HCT116 (cell line): ENCODE data around the gene LTBR. TPM values are rescaled to one million over a fixed set of nuclear protein-coding genes. Genes with fewer than 3 reads are reported as not detected.

Source experiments
- ATAC-seq: fragments of 200-7000 bp; cut with Tn5 transposase; 2 replicates; pipeline ENCODE4 v1.9.1; 2020; ENCODE audit warnings: mild to moderate bottlenecking, moderate library complexity
- Bru-seq: library from RNA; stranded (reverse); fragments of 400-500 nt; gene quantifications from one replicate; lab custom pipeline; 2021; lab: Mats Ljungman, UMichigan
- BruChase-seq, 2 experiments: library from RNA; stranded (reverse); fragments of 400-500 nt; gene quantifications; one replicate each; lab custom pipeline; 2021; lab: Mats Ljungman, UMichigan
- BruUV-seq: library from RNA; stranded (reverse); fragments of 400-500 nt; replicated peaks from 2 replicates; lab custom pipeline; 2021; lab: Mats Ljungman, UMichigan
- CTCF ChIA-PET: fragments of 300-600 bp; sonication (Branson Sonifier 250); formaldehyde crosslinking; loops from one replicate; lab custom pipeline; 2021; ENCODE audit warnings: antibody characterized with exemption; lab: Charles Lee
- POLR2A ChIA-PET: fragments of 300-600, 350-600 bp; sonication (Branson Sonifier 250); formaldehyde crosslinking; loops from one replicate; lab custom pipeline; 2021; ENCODE audit warnings: antibody characterized with exemption; lab: Charles Lee
- RAD21 ChIA-PET, 2 experiments: fragments of 300-600 bp; sonication (Branson Sonifier 250); formaldehyde crosslinking; loops; one replicate each; lab custom pipeline; 2023; ENCODE audit warnings: low total read pairs in 2 of 2; ENCODE audit not compliant: uncharacterized antibody in 2 of 2, unreplicated experiment in 2 of 2, low non-redundant PET in 1 of 2; lab: Charles Lee
- DNase-seq: peaks from one replicate; pipeline ENCODE4 v3.0.0-alpha.2; 2010; ENCODE audit warnings: low read depth, low spot score
- H2AFZ ChIP-seq: fragments of 200-600 bp; shearing (Covaris generic), sonication (generic); 2 replicates; pipeline ENCODE4 v1.6.1; 2017; ENCODE audit warnings: low read depth, mixed run types, mixed read lengths, antibody characterized with exemption, low read length; ENCODE audit not compliant: poor library complexity, severe bottlenecking
- H3K27ac ChIP-seq: 2 replicates; pipeline ENCODE4 v1.5.1; 2012; ENCODE audit warnings: low read depth, low read length
- H3K27me3 ChIP-seq: fragments of 200-600 bp; sonication (generic); 2 replicates; pipeline ENCODE4 v1.6.1; 2016; ENCODE audit warnings: mixed run types, low read length, mixed read lengths; ENCODE audit not compliant: insufficient read depth
- H3K36me3 ChIP-seq, 2 experiments: fragments of 200-500 bp in 1 of 2; fragments of 200-600 bp in 1 of 2; sonication (Bioruptor generic) in 1 of 2; sonication (generic) in 1 of 2; 2 replicates each; pipeline versions ENCODE4 v1.5.1 to v1.6.1; 2014 to 2016; ENCODE audit warnings: low read length in 2 of 2, inconsistent platforms in 1 of 2, mixed read lengths in 1 of 2, mixed run types in 1 of 2; ENCODE audit not compliant: insufficient read depth in 2 of 2, control insufficient read depth in 1 of 2
- H3K4me1 ChIP-seq, 2 experiments: fragments of 200-600 bp in 1 of 2; sonication (generic) in 1 of 2; 2 replicates each; pipeline versions ENCODE4 v1.5.1 to v1.6.1; 2012 to 2017; ENCODE audit warnings: low read length in 2 of 2, inconsistent platforms in 1 of 2, mild to moderate bottlenecking in 1 of 2, mixed read lengths in 1 of 2, mixed run types in 1 of 2, moderate library complexity in 1 of 2; ENCODE audit not compliant: insufficient read depth in 2 of 2, control insufficient read depth in 1 of 2
- H3K4me2 ChIP-seq: fragments of 200-600 bp; sonication (generic); 2 replicates; pipeline ENCODE4 v1.6.1; 2017; ENCODE audit warnings: mixed run types, low read length, mixed read lengths
- H3K4me3 ChIP-seq, 2 experiments: fragments of 200-600 bp in 1 of 2; sonication (generic) in 1 of 2; replicated peaks in 1 of 2; 2 replicates each; pipeline ENCODE4 v1.5.1; 2011 to 2016; ENCODE audit warnings: low read length in 2 of 2, control low read depth in 1 of 2, low read depth in 1 of 2, mild to moderate bottlenecking in 1 of 2, mixed read lengths in 1 of 2, mixed run types in 1 of 2
- H3K79me2 ChIP-seq: fragments of 200-600 bp; sonication (generic); 2 replicates; pipeline ENCODE4 v1.6.1; 2017; ENCODE audit warnings: mild to moderate bottlenecking, mixed run types, low read length, moderate library complexity, mixed read lengths; ENCODE audit not compliant: insufficient read depth
- H3K9ac ChIP-seq: fragments of 200-600 bp; sonication (generic); 2 replicates; pipeline ENCODE4 v1.6.1; 2016; ENCODE audit warnings: low read length, mixed read lengths
- H3K9me2 ChIP-seq: fragments of 200-600 bp; sonication (generic), shearing (Covaris generic); 2 replicates; pipeline ENCODE4 v1.6.1; 2017; ENCODE audit warnings: mixed run types, mild to moderate bottlenecking, moderate library complexity; ENCODE audit not compliant: insufficient read depth
- H3K9me3 ChIP-seq, 2 experiments: fragments of 200-500 bp in 1 of 2; fragments of 200-600 bp in 1 of 2; sonication (Bioruptor generic) in 1 of 2; sonication (generic) in 1 of 2; 2 replicates each; pipeline ENCODE4 v1.6.1; 2014 to 2017; ENCODE audit warnings: low read length in 2 of 2, mixed read lengths in 2 of 2, inconsistent platforms in 1 of 2, low read depth in 1 of 2, mild to moderate bottlenecking in 1 of 2, mixed run types in 1 of 2, moderate library complexity in 1 of 2; ENCODE audit not compliant: control insufficient read depth in 1 of 2, insufficient read depth in 1 of 2
- H4K20me1 ChIP-seq: fragments of 200-600 bp; sonication (generic), shearing (Covaris generic); 2 replicates; pipeline ENCODE4 v1.6.1; 2017; ENCODE audit warnings: mixed run types, mild to moderate bottlenecking, moderate library complexity; ENCODE audit not compliant: insufficient read depth
- POLR2AphosphoS5 ChIP-seq: IDR thresholded peaks from 2 replicates; pipeline ENCODE4 v1.6.1; 2011; ENCODE audit warnings: mild to moderate bottlenecking, low read depth, low read length, moderate library complexity
- TCF7L2 ChIP-seq: IDR thresholded peaks from 2 replicates; pipeline ENCODE4 v1.7.0; 2011; ENCODE audit warnings: borderline replicate concordance, inconsistent platforms; ENCODE audit not compliant: insufficient read depth, insufficient read length; ENCODE audit errors: extremely low read depth
- YY1 ChIP-seq: IDR thresholded peaks from 2 replicates; pipeline ENCODE4 v1.6.1; 2011; ENCODE audit warnings: low read length, low read depth, moderate library complexity, mild to moderate bottlenecking; ENCODE audit not compliant: insufficient replicate concordance; ENCODE audit errors: extremely low read depth
- ZFX ChIP-seq: fragments of 450-650 bp; IDR thresholded peaks from 2 replicates; pipeline ENCODE4 v1.6.1; 2017
- ZNF274 ChIP-seq: fragments of 200-500 bp; sonication (Bioruptor generic); IDR thresholded peaks from 2 replicates; pipeline ENCODE4 v1.6.1; 2014; ENCODE audit warnings: mild to moderate bottlenecking, low read depth, low read length, inconsistent platforms
- intact Hi-C: fragments of 100-400 bp; cut with micrococcal nuclease; formaldehyde crosslinking; loops from 2 replicates; pipeline ENCODE4 v1.10.0; 2022
- long read RNA-seq: library from polyadenylated mRNA; unstranded; transcript quantifications from one replicate; pipeline ENCODE4 v2.0.0, GENCODE V29; 2021; ENCODE audit not compliant: unreplicated experiment
- polyA plus RNA-seq: library from polyadenylated mRNA; unstranded; fragments of >200 nt; gene quantifications from 2 replicates; pipeline ENCODE4 v1.2.1, GENCODE V29; 2012; ENCODE audit warnings: missing spikeins
- total RNA-seq: library from RNA; stranded (reverse); gene quantifications from one replicate; pipeline ENCODE4 v1.2.1, GENCODE V29; 2021; ENCODE audit not compliant: unreplicated experiment
- TF ChIP-seq, protein P1 (sequence below), 3 experiments: fragments of 200-600 bp in 1 of 3; sonication (generic) in 1 of 3; IDR thresholded peaks in 2 of 3; conservative IDR thresholded peaks in 1 of 3; 2 replicates each; pipeline ENCODE4 v1.5.1; 2012 to 2017; ENCODE audit warnings: low read depth in 2 of 3, low read length in 2 of 3, antibody characterized with exemption in 1 of 3, borderline replicate concordance in 1 of 3, control low read depth in 1 of 3, mild to moderate bottlenecking in 1 of 3, mixed read lengths in 1 of 3, mixed run types in 1 of 3, moderate library complexity in 1 of 3; ENCODE audit not compliant: insufficient read depth in 1 of 3

Gene LTBR
- total RNA-seq: 128 TPM
- 91.2 and 100 TPM in 2 replicates for polyA plus RNA-seq
- Bru-seq, nascent RNA: percentile 83 among the genes with signal in this experiment
- BruChase-seq, experiment 1, labeled RNA remaining after a 6-hour chase: percentile 88 among the genes with signal in this experiment
- BruChase-seq, experiment 2, labeled RNA remaining after a 2-hour chase: percentile 86 among the genes with signal in this experiment
- long read RNA-seq, transcript LTBR-201 (10 exons, 2,260 nt): major isoform, 74 of 171 reads
- long read RNA-seq, partial matches to known transcripts: 63 of 171 reads
- long read RNA-seq, other reads (novel, unspliced or antisense): 28 of 171 reads

DNA sequence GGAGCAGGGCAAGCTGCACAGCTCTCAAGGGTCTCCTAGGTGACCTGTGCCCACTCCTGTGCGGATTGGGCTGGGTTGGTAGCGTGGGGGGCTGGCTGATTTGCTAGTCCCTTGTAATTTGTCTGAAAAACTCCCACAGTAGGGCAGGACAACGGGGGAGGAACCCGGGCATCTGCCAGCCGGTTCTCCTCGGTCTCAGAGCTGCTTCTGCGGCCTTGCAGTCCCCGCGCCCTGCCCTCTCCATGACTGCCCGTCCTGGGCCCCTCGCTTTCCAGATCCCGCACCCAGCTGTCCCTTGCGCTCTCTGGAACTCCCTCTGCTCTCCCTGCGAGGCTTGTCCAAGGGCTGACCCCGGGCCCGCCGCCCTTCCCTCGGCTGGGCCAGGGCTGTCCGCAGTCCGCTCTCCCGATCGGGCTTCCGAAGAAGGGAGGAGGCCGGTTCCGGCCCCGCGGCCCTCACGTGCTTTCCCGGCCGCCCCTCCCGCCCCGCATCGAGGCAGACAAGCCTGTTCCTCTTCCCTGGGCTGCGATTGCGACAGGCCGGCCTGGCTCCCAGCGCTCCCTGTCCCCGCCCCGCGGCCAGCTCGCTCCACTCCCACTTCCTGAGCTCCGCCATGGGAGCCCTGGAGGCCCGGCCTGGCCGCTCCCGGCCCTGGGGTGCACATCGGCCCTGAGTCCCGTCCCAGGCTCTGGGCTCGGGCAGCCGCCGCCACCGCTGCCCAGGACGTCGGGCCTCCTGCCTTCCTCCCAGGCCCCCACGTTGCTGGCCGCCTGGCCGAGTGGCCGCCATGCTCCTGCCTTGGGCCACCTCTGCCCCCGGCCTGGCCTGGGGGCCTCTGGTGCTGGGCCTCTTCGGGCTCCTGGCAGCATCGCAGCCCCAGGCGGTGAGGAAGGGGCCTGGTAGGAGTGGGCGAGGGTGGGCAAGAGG is at the start of gene LTBR:
LTBR (plus strand) TSS at position 591 of the 927 bp plus-strand sequence; CDS start at position 788, 197 bp downstream.
- no peaks in the 10 kb centered on the region for H3K9me3 ChIP-seq
- BruUV-seq: TSS peak; percentile 72
- no peak within 1 kb of the TSS for H2AFZ ChIP-seq
- no peaks in the 10 kb centered on the region for H3K9me2 ChIP-seq
- peak within 1 kb of the TSS; percentile 86 for H3K4me2 ChIP-seq
- ChIA-PET CTCF (no interaction called here), POLR2A (interaction anchor here (0.9 to 1.1 kb wide), 5 partner anchors 9 to 87 kb away, joined by 3 to 6 read pairs (median 4); partner anchors contain the start of gene VAMP1), RAD21 (interaction anchor here (0.5 to 1.0 kb wide), 4 partner anchors 38 to 188 kb away, joined by 3 to 5 read pairs (median 3); no protein-coding TSS in a partner anchor)
- intact Hi-C loops: loop anchor here (1.0 kb wide), 1 partner anchor 48 kb away; no protein-coding TSS in a partner anchor
- no peaks in the 10 kb centered on the region for H4K20me1 ChIP-seq
- DNase-seq (no peak), ATAC-seq (peak; percentile 84)
- peaks cover 12 to 29% of the 10 kb centered on the region in 2 experiments; a peak in 3 of 4 replicates for H3K36me3 ChIP-seq
- H3K4me1 ChIP-seq: peaks cover 19 to 40% of the 10 kb centered on the region in 2 experiments
- H3K27ac ChIP-seq: peak within 1 kb of the TSS; percentile 99
- peak; percentile 68 for TF ChIP-seq POLR2AphosphoS5
- TF ChIP-seq, protein P1, sequence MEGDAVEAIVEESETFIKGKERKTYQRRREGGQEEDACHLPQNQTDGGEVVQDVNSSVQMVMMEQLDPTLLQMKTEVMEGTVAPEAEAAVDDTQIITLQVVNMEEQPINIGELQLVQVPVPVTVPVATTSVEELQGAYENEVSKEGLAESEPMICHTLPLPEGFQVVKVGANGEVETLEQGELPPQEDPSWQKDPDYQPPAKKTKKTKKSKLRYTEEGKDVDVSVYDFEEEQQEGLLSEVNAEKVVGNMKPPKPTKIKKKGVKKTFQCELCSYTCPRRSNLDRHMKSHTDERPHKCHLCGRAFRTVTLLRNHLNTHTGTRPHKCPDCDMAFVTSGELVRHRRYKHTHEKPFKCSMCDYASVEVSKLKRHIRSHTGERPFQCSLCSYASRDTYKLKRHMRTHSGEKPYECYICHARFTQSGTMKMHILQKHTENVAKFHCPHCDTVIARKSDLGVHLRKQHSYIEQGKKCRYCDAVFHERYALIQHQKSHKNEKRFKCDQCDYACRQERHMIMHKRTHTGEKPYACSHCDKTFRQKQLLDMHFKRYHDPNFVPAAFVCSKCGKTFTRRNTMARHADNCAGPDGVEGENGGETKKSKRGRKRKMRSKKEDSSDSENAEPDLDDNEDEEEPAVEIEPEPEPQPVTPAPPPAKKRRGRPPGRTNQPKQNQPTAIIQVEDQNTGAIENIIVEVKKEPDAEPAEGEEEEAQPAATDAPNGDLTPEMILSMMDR (IDR thresholded peaks at IDR 0.05 in 2 of 3, conservative IDR thresholded peaks at IDR 0.05 in 1 of 3; ENCODE audit: borderline replicate concordance in 1 of 3, insufficient read depth in 1 of 3, low read depth in 2 of 3, low read length in 2 of 3): no peak
- peak; percentile 23 for TF ChIP-seq YY1
- TF ChIP-seq ZNF274: no peak
- peak; percentile 99 for TF ChIP-seq ZFX
- TF ChIP-seq TCF7L2: peak; percentile 3
- no peaks in the 10 kb centered on the region for H3K27me3 ChIP-seq
- H3K79me2 ChIP-seq: peaks cover 56% of the 10 kb centered on the region
- H3K9ac ChIP-seq: peak within 1 kb of the TSS; percentile 93
- peak within 1 kb of the TSS; percentile 77 to 87 for H3K4me3 ChIP-seq
